PC-9 (cell line): ENCODE measurements around the gene SULT1C4. TPM values are rescaled to one million over a fixed set of nuclear protein-coding genes. Genes with fewer than 3 reads are reported as not detected.
A peak's percentile ranks its signal among the peaks of the same experiment; 100 is the strongest.

ENCODE experiments used
- BruUV-seq: library from RNA; stranded (reverse); fragments of 400-500 nt; replicated peaks from 2 replicates; lab custom pipeline; 2021; lab: Mats Ljungman, UMichigan
- CTCF ChIA-PET: fragments of 300-600 bp; sonication (Branson Sonifier 250); formaldehyde crosslinking; loops from one replicate; lab custom pipeline; 2022; ENCODE audit warnings: antibody characterized with exemption; lab: Charles Lee
- POLR2A ChIA-PET: fragments of 300-600 bp; sonication (Branson Sonifier 250); formaldehyde crosslinking; loops from one replicate; lab custom pipeline; 2022; ENCODE audit warnings: antibody characterized with exemption; ENCODE audit not compliant: unreplicated experiment; lab: Charles Lee
- DNase-seq, 2 experiments: peaks; one replicate each; pipeline versions ENCODE4 v3.0.0 to v3.0.0-alpha.2; 2015 to 2022; ENCODE audit warnings: mixed read lengths in 1 of 2
- H2AFZ ChIP-seq: fragments of 200-600 bp; sonication (generic); 2 replicates; pipeline ENCODE4 v1.8.1; 2017; ENCODE audit warnings: antibody characterized with exemption
- H3F3A ChIP-seq: fragments of 200-600 bp; sonication (generic); 2 replicates; pipeline ENCODE4 v1.8.1; 2017; ENCODE audit warnings: antibody characterized with exemption, mild to moderate bottlenecking, low read depth; ENCODE audit not compliant: insufficient read depth
- H3K27ac ChIP-seq: fragments of 200-600 bp; sonication (generic); 2 replicates; pipeline ENCODE4 v1.6.1; 2016; ENCODE audit warnings: mixed run types
- H3K27me3 ChIP-seq: fragments of 200-600 bp; sonication (generic); 2 replicates; pipeline ENCODE4 v1.6.1; 2016; ENCODE audit warnings: low read depth, mixed run types; ENCODE audit not compliant: insufficient read depth
- H3K36me3 ChIP-seq: fragments of 200-600 bp; sonication (generic); 2 replicates; pipeline ENCODE4 v1.6.1; 2016; ENCODE audit warnings: low read depth, mixed run types
- H3K4me1 ChIP-seq: fragments of 200-600 bp; sonication (generic); replicated peaks from 2 replicates; pipeline ENCODE4 v1.6.1; 2016; ENCODE audit warnings: mixed run types; ENCODE audit not compliant: insufficient read depth
- H3K4me2 ChIP-seq: fragments of 200-600 bp; sonication (generic); 2 replicates; pipeline ENCODE4 v1.6.1; 2017; ENCODE audit warnings: mixed run types
- H3K4me3 ChIP-seq: fragments of 200-600 bp; sonication (generic); 2 replicates; pipeline ENCODE4 v1.6.1; 2016; ENCODE audit warnings: mixed run types
- H3K79me2 ChIP-seq: fragments of 200-600 bp; sonication (generic); 2 replicates; pipeline ENCODE4 v1.6.1; 2017; ENCODE audit warnings: low read depth, mixed run types
- H3K9me2 ChIP-seq: fragments of 200-600 bp; sonication (generic); 2 replicates; pipeline ENCODE4 v1.8.1; 2017; ENCODE audit warnings: mild to moderate bottlenecking; ENCODE audit not compliant: insufficient read depth
- H3K9me3 ChIP-seq: fragments of 200-600 bp; sonication (generic); 2 replicates; pipeline ENCODE4 v1.8.1; 2016; ENCODE audit warnings: low read depth; ENCODE audit not compliant: insufficient read depth
- H4K20me1 ChIP-seq: fragments of 200-600 bp; sonication (generic); 2 replicates; pipeline ENCODE4 v1.8.1; 2017; ENCODE audit not compliant: insufficient read depth
- CTCF ChIP-seq: fragments of 200-600 bp; sonication (generic); conservative IDR thresholded peaks from 2 replicates; pipeline ENCODE4 v1.6.1; 2017; ENCODE audit warnings: mixed run types, antibody characterized with exemption, mild to moderate bottlenecking, moderate library complexity
- EZH2 ChIP-seq: fragments of 200-600 bp; sonication (generic); IDR thresholded peaks from 2 replicates; pipeline ENCODE4 v1.8.0; 2017; ENCODE audit warnings: antibody characterized with exemption, low read depth
- intact Hi-C: fragments of 100-400 bp; cut with micrococcal nuclease; formaldehyde crosslinking; loops from one replicate; pipeline ENCODE4 v1.10.0; 2022; ENCODE audit not compliant: unreplicated experiment
- total RNA-seq: library from RNA; stranded (reverse); gene quantifications from 2 replicates; pipeline ENCODE4 v1.2.3, GENCODE V29; 2021

Gene SULT1C4
- total RNA-seq, 1 experiment from 2014 or later: not detected

GRCh38 chr2:108403494-108403893 is 25.7 kb downstream of the SULT1C4 start:
- Histone ChIP-seq H3K79me2 (no peaks in the 10 kb centered on the region), H3F3A (no peaks in the 10 kb centered on the region), H3K4me3 (no peak overlapping the region), H3K4me1 (no peaks in the 10 kb centered on the region), H3K4me2 (no peak overlapping the region), H4K20me1 (no peaks in the 10 kb centered on the region), H3K27me3 (no peaks in the 10 kb centered on the region), H3K27ac (no peak overlapping the region), H3K9me3 (peaks cover 16% of the 10 kb centered on the region), H3K36me3 (no peaks in the 10 kb centered on the region), H3K9me2 (no peaks in the 10 kb centered on the region), H2AFZ (no peak overlapping the region)
- POLR2A ChIA-PET: no interaction called here
- CTCF ChIA-PET: interaction anchor here (0.6 kb wide), 1 partner anchor 1308 kb away, joined by 5 read pairs; no protein-coding TSS in a partner anchor
- peak in 1 of 2 experiments; percentile 3 for DNase-seq
- TF ChIP-seq EZH2 (no peak), CTCF (no peak)
- no TSS peak for BruUV-seq
- intact Hi-C loops: no loop called here

GRCh38 chr2:108404784-108405397 is 27.1 kb downstream of the SULT1C4 start:
- H3K9me2 ChIP-seq: no peaks in the 10 kb centered on the region
- no TSS peak for BruUV-seq
- H3K36me3 ChIP-seq: no peaks in the 10 kb centered on the region
- no peaks in the 10 kb centered on the region for H3K27me3 ChIP-seq
- no peak overlapping the region for H3K4me3 ChIP-seq
- POLR2A ChIA-PET: no interaction called here
- no peaks in the 10 kb centered on the region for H3K79me2 ChIP-seq
- CTCF ChIA-PET: no interaction called here
- no peak for DNase-seq
- no peaks in the 10 kb centered on the region for H4K20me1 ChIP-seq
- no peaks in the 10 kb centered on the region for H3F3A ChIP-seq
- H3K4me1 ChIP-seq: no peaks in the 10 kb centered on the region
- TF ChIP-seq CTCF (no peak), EZH2 (no peak)
- H3K9me3 ChIP-seq: peaks cover 16% of the 10 kb centered on the region
- no peak overlapping the region for H2AFZ ChIP-seq
- no peak overlapping the region for H3K27ac ChIP-seq
- H3K4me2 ChIP-seq: no peak overlapping the region
- intact Hi-C loops: no loop called here

GRCh38 chr2:108407864-108408729 is 30.3 kb downstream of the SULT1C4 start:
- Histone ChIP-seq H3K4me1 (peaks cover under 1% of the 10 kb centered on the region), H3F3A (peaks cover 5% of the 10 kb centered on the region; the same call in 1 of the 2 replicates), H3K9me3 (peaks cover 16% of the 10 kb centered on the region), H3K4me2 (no peak overlapping the region), H3K27me3 (no peaks in the 10 kb centered on the region), H3K4me3 (no peak overlapping the region), H3K79me2 (no peaks in the 10 kb centered on the region), H3K9me2 (no peaks in the 10 kb centered on the region), H3K27ac (no peak overlapping the region), H4K20me1 (no peaks in the 10 kb centered on the region), H2AFZ (no peak overlapping the region), H3K36me3 (no peaks in the 10 kb centered on the region)
- TF ChIP-seq EZH2: no peak
- intact Hi-C loops: no loop called here
- ChIA-PET CTCF (no interaction called here), POLR2A (no interaction called here)
- no TSS peak for BruUV-seq
- DNase-seq: no peak
